ENCODE results near the gene MYCBP. TPM values are rescaled to one million over a fixed set of nuclear protein-coding genes. Genes with fewer than 3 reads are reported as not detected.

The MYCBP gene
- total and polyA plus RNA-seq, 4 experiments from 2014 or later: 13.4 to 77.8 (median 35.5) TPM

GRCh38 chr1:38834221-38834782 lies 38.8 kb downstream of the MYCBP start:
- H3K4me1 ChIP-seq (ENCODE audit: insufficient read depth, low read length): no peaks in the 10 kb centered on the region
- Mint-ChIP-seq H3K27me3 (peaks cover 6 to 12% of the 10 kb centered on the region in 2 donors), H3K4me1 (peaks cover 0 to 6% (median 0%) of the 10 kb centered on the region in 4 donors), H3K9me3 (no peaks in the 10 kb centered on the region), H3K4me3 (no peak overlapping the region), H3K27ac (no peak overlapping the region), H3K36me3 (peaks cover 15 to 20% of the 10 kb centered on the region in 2 donors)
- H3K27ac ChIP-seq (ENCODE audit: low read depth, low read length): no peak overlapping the region
- H3K9me3 ChIP-seq (ENCODE audit: control insufficient read depth in 1 of 2, low read length in 2 of 2): no peaks in the 10 kb centered on the region
- H3K36me3 ChIP-seq (ENCODE audit: insufficient read depth, low read length): peaks cover 12% of the 10 kb centered on the region
- ChIA-PET CTCF (ENCODE audit: partially characterized antibody) (interaction anchor here (0.7 to 3.3 kb wide), 9 partner anchors 9 to 808 kb away, joined by 3 to 14 read pairs (median 11); no protein-coding TSS in a partner anchor), POLR2A (ENCODE audit: partially characterized antibody) (no interaction called here)
- H3K27me3 ChIP-seq (ENCODE audit: insufficient read depth, low read length): no peaks in the 10 kb centered on the region
- intact Hi-C loops (cut with micrococcal nuclease): loop anchor here (2.0 kb wide), 1 partner anchor 1232 kb away; no protein-coding TSS in a partner anchor
- no peak for DNase-seq
- no peak overlapping the region for H3K4me3 ChIP-seq (ENCODE audit: low read length in 2 of 2)

- H3K9me3 Mint-ChIP-seq: no peaks in the 10 kb centered on the region
- no peak overlapping the region for H3K4me3 ChIP-seq (ENCODE audit: low read length in 2 of 2)
- no peak overlapping the region for H3K4me3 Mint-ChIP-seq
- peaks cover 10 to 17% of the 10 kb centered on the region in 2 donors for H3K27me3 Mint-ChIP-seq
- no peaks in the 10 kb centered on the region for H3K4me1 ChIP-seq (ENCODE audit: insufficient read depth, low read length)
- CTCF ChIA-PET (ENCODE audit: partially characterized antibody): interaction anchor here (1.0 to 3.3 kb wide), 4 partner anchors 9 to 842 kb away, joined by 3 to 12 read pairs (median 7); no protein-coding TSS in a partner anchor
- H3K4me1 Mint-ChIP-seq: peaks cover 0 to 6% (median 0%) of the 10 kb centered on the region in 4 donors
- peaks cover 5 to 9% of the 10 kb centered on the region in 2 donors for H3K36me3 Mint-ChIP-seq
- H3K36me3 ChIP-seq (ENCODE audit: insufficient read depth, low read length): peaks cover under 1% of the 10 kb centered on the region
- intact Hi-C loops (cut with micrococcal nuclease): no loop called here
- POLR2A ChIA-PET (ENCODE audit: partially characterized antibody): no interaction called here
- H3K9me3 ChIP-seq (ENCODE audit: control insufficient read depth in 1 of 2, low read length in 2 of 2): no peaks in the 10 kb centered on the region
- H3K27me3 ChIP-seq (ENCODE audit: insufficient read depth, low read length): no peaks in the 10 kb centered on the region
- peak overlapping the region in 1 of 7 donors; percentile 77 for H3K27ac Mint-ChIP-seq
- DNase-seq: no peak
- no peak overlapping the region for H3K27ac ChIP-seq (ENCODE audit: low read depth, low read length)
These were observed 40.0 kb downstream of the MYCBP start for GRCh38 chr1:38833146-38833545.

- Histone ChIP-seq H3K4me3 (ENCODE audit: low read length in 2 of 2) (no peak overlapping the region), H3K27ac (ENCODE audit: low read depth, low read length) (no peak overlapping the region), H3K27me3 (ENCODE audit: insufficient read depth, low read length) (no peaks in the 10 kb centered on the region), H3K4me1 (ENCODE audit: insufficient read depth, low read length) (no peaks in the 10 kb centered on the region), H3K36me3 (ENCODE audit: insufficient read depth, low read length) (no peaks in the 10 kb centered on the region), H3K9me3 (ENCODE audit: control insufficient read depth in 1 of 2, low read length in 2 of 2) (no peaks in the 10 kb centered on the region)
- Mint-ChIP-seq H3K4me1 (peaks cover 0 to 6% (median 0%) of the 10 kb centered on the region in 4 donors), H3K27ac (no peak overlapping the region), H3K27me3 (peaks cover 14 to 17% of the 10 kb centered on the region in 2 donors), H3K36me3 (peaks cover 0 to 2% of the 10 kb centered on the region in 2 donors), H3K4me3 (no peak overlapping the region), H3K9me3 (no peaks in the 10 kb centered on the region)
- POLR2A ChIA-PET (ENCODE audit: partially characterized antibody): no interaction called here
- CTCF ChIA-PET (ENCODE audit: partially characterized antibody): interaction anchor here (1.0 to 3.3 kb wide), 4 partner anchors 12 to 841 kb away, joined by 3 to 12 read pairs (median 4); no protein-coding TSS in a partner anchor
- no peak for DNase-seq
- intact Hi-C loops (cut with micrococcal nuclease): no loop called here
These were observed 40.8 kb downstream of the MYCBP start for GRCh38 chr1:38832370-38832734.

- CTCF ChIA-PET (ENCODE audit: partially characterized antibody): interaction anchor here (0.7 to 1.7 kb wide), 3 partner anchors 9 to 263 kb away, joined by 3 to 4 read pairs (median 3); no protein-coding TSS in a partner anchor
- no peak overlapping the region for H3K4me3 Mint-ChIP-seq
These were observed 41.3 kb downstream of the MYCBP start for GRCh38 chr1:38831731-38832369.

GRCh38 chr1:38829368-38829767 lies 43.8 kb downstream of the MYCBP start:
- no peak for DNase-seq
- intact Hi-C loops (cut with micrococcal nuclease): no loop called here
- POLR2A ChIA-PET (ENCODE audit: partially characterized antibody): no interaction called here
- no peaks in the 10 kb centered on the region for H3K27me3 ChIP-seq (ENCODE audit: insufficient read depth, low read length)
- no peak overlapping the region for H3K4me3 ChIP-seq (ENCODE audit: low read length in 2 of 2)
- no peaks in the 10 kb centered on the region for H3K4me1 Mint-ChIP-seq
- H3K4me3 Mint-ChIP-seq: no peak overlapping the region
- no peaks in the 10 kb centered on the region for H3K9me3 ChIP-seq (ENCODE audit: control insufficient read depth in 1 of 2, low read length in 2 of 2)
- H3K4me1 ChIP-seq (ENCODE audit: insufficient read depth, low read length): no peaks in the 10 kb centered on the region
- no peaks in the 10 kb centered on the region for H3K36me3 ChIP-seq (ENCODE audit: insufficient read depth, low read length)
- H3K27me3 Mint-ChIP-seq: peaks cover 27 to 31% of the 10 kb centered on the region in 2 donors
- H3K27ac Mint-ChIP-seq: no peak overlapping the region
- no peak overlapping the region for H3K27ac ChIP-seq (ENCODE audit: low read depth, low read length)
- no peaks in the 10 kb centered on the region for H3K9me3 Mint-ChIP-seq
- H3K36me3 Mint-ChIP-seq: no peaks in the 10 kb centered on the region
- CTCF ChIA-PET (ENCODE audit: partially characterized antibody): interaction anchor here (0.7 kb wide), 2 partner anchors 11 to 1002 kb away, joined by 3 to 4 read pairs; no protein-coding TSS in a partner anchor

More at GRCh38 chr1:38831731-38832369, 41.3 kb downstream of the MYCBP start:
- no peak overlapping the region for H3K4me3 ChIP-seq (ENCODE audit: low read length in 2 of 2)
- Mint-ChIP-seq H3K27me3 (peaks cover 16 to 17% of the 10 kb centered on the region in 2 donors), H3K36me3 (peaks cover 0 to 2% of the 10 kb centered on the region in 2 donors), H3K9me3 (no peaks in the 10 kb centered on the region), H3K4me1 (peaks cover 0 to 6% (median 0%) of the 10 kb centered on the region in 4 donors), H3K27ac (no peak overlapping the region)
- H3K27ac ChIP-seq (ENCODE audit: low read depth, low read length): no peak overlapping the region
- POLR2A ChIA-PET (ENCODE audit: partially characterized antibody): no interaction called here
- intact Hi-C loops (cut with micrococcal nuclease): no loop called here
- no peaks in the 10 kb centered on the region for H3K36me3 ChIP-seq (ENCODE audit: insufficient read depth, low read length)
- H3K9me3 ChIP-seq (ENCODE audit: control insufficient read depth in 1 of 2, low read length in 2 of 2): no peaks in the 10 kb centered on the region
- DNase-seq: no peak
- no peaks in the 10 kb centered on the region for H3K27me3 ChIP-seq (ENCODE audit: insufficient read depth, low read length)
- no peaks in the 10 kb centered on the region for H3K4me1 ChIP-seq (ENCODE audit: insufficient read depth, low read length)

- Mint-ChIP-seq H3K27ac (no peak overlapping the region), H3K4me3 (no peak overlapping the region), H3K4me1 (no peaks in the 10 kb centered on the region), H3K27me3 (peaks cover 29 to 33% of the 10 kb centered on the region in 2 donors), H3K9me3 (no peaks in the 10 kb centered on the region), H3K36me3 (no peaks in the 10 kb centered on the region)
- DNase-seq: no peak
- intact Hi-C loops (cut with micrococcal nuclease): no loop called here
- no peak overlapping the region for H3K27ac ChIP-seq (ENCODE audit: low read depth, low read length)
- CTCF ChIA-PET (ENCODE audit: partially characterized antibody): interaction anchor here (0.8 to 2.2 kb wide), 3 partner anchors 8 to 265 kb away, joined by 3 to 8 read pairs (median 3); no protein-coding TSS in a partner anchor
- H3K9me3 ChIP-seq (ENCODE audit: control insufficient read depth in 1 of 2, low read length in 2 of 2): no peaks in the 10 kb centered on the region
- no peaks in the 10 kb centered on the region for H3K27me3 ChIP-seq (ENCODE audit: insufficient read depth, low read length)
- POLR2A ChIA-PET (ENCODE audit: partially characterized antibody): no interaction called here
- no peaks in the 10 kb centered on the region for H3K36me3 ChIP-seq (ENCODE audit: insufficient read depth, low read length)
- no peaks in the 10 kb centered on the region for H3K4me1 ChIP-seq (ENCODE audit: insufficient read depth, low read length)
- no peak overlapping the region for H3K4me3 ChIP-seq (ENCODE audit: low read length in 2 of 2)
These were observed 45.8 kb downstream of the MYCBP start for GRCh38 chr1:38827318-38827717.

- Mint-ChIP-seq H3K36me3 (no peaks in the 10 kb centered on the region), H3K9me3 (no peaks in the 10 kb centered on the region), H3K4me3 (no peak overlapping the region), H3K4me1 (no peaks in the 10 kb centered on the region), H3K27ac (no peak overlapping the region), H3K27me3 (peaks cover 29 to 32% of the 10 kb centered on the region in 2 donors)
- Histone ChIP-seq H3K4me1 (ENCODE audit: insufficient read depth, low read length) (no peaks in the 10 kb centered on the region), H3K27ac (ENCODE audit: low read depth, low read length) (no peak overlapping the region), H3K27me3 (ENCODE audit: insufficient read depth, low read length) (no peaks in the 10 kb centered on the region), H3K9me3 (ENCODE audit: control insufficient read depth in 1 of 2, low read length in 2 of 2) (no peaks in the 10 kb centered on the region), H3K4me3 (ENCODE audit: low read length in 2 of 2) (no peak overlapping the region), H3K36me3 (ENCODE audit: insufficient read depth, low read length) (no peaks in the 10 kb centered on the region)
- CTCF ChIA-PET (ENCODE audit: partially characterized antibody): interaction anchor here (0.8 to 2.2 kb wide), 3 partner anchors 8 to 265 kb away, joined by 3 to 8 read pairs (median 3); no protein-coding TSS in a partner anchor
- POLR2A ChIA-PET (ENCODE audit: partially characterized antibody): no interaction called here
- no peak for DNase-seq
- intact Hi-C loops (cut with micrococcal nuclease): no loop called here
These were observed 46.3 kb downstream of the MYCBP start for GRCh38 chr1:38826886-38827285.

Measured in CD4-positive, alpha-beta memory T cell (primary cell).